ENCODE measurements around the gene DOP1A.

Gene DOP1A, protein sequence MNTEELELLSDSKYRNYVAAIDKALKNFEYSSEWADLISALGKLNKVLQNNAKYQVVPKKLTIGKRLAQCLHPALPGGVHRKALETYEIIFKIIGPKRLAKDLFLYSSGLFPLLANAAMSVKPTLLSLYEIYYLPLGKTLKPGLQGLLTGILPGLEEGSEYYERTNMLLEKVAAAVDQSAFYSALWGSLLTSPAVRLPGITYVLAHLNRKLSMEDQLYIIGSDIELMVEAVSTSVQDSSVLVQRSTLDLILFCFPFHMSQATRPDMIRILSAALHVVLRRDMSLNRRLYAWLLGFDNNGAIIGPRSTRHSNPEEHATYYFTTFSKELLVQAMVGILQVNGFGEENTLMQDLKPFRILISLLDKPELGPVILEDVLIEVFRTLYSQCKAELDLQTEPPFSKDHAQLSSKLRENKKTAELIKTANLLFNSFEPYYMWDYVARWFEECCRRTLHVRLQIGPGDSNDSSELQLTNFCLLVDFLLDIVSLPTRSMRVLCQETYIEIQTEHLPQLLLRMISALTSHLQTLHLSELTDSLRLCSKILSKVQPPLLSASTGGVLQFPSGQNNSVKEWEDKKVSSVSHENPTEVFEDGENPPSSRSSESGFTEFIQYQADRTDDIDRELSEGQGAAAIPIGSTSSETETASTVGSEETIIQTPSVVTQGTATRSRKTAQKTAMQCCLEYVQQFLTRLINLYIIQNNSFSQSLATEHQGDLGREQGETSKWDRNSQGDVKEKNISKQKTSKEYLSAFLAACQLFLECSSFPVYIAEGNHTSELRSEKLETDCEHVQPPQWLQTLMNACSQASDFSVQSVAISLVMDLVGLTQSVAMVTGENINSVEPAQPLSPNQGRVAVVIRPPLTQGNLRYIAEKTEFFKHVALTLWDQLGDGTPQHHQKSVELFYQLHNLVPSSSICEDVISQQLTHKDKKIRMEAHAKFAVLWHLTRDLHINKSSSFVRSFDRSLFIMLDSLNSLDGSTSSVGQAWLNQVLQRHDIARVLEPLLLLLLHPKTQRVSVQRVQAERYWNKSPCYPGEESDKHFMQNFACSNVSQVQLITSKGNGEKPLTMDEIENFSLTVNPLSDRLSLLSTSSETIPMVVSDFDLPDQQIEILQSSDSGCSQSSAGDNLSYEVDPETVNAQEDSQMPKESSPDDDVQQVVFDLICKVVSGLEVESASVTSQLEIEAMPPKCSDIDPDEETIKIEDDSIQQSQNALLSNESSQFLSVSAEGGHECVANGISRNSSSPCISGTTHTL (N-terminal part only)

DNA sequence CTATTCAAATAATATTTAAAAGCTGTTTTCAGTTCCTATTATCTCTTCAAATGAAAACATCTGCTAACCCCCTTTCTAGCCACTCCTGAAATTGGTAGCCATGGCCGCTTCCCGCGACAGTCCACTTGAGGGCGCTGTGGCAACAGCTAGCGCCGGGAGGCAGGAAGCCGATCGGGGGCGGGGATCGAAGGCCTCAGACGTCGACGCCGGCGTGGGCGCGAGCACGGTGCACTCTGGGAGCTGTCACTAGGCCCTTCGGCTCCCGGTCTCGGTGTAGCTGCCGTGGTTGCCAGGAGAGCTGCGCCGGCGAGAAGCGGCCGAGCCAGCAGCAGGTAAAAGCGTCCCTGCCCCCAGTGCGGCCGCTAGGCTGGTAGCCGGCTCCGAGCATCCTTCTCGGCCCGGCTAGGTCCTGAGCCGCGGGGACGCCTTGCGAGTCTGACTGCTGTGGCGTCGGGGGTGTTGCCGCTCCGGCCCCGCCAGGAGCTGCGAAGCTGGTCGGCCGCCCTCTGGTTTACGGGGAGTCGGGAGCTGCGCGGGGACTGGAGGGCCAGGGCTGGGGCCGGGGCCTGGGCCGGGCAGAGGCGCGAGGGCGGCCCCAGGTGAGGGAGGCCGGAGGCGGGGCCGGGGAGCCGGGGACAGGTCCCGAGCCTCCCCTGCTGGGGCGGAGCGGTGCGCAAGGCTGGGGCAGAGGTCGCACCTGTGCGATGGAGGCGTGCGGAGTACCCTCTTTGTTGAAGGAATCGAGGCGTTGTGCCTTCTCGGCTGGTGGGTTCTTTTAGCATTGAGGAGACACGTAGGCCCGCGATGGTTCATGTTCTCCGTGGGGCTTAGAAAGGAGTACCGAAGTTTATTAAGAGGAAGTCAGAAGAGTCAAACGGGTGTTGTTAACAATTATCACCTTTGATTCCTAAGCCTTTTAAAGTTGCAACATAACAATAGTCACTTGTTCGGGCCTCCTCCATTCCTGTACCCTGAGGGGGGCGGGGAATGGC, at the start of gene DOP1A:
DOP1A (plus strand) TSS at position 224 of the 992 bp plus-strand sequence. CDS start 29,307 bp downstream, outside the sequence.
- peak; percentile 92 for DNase-seq

DNA sequence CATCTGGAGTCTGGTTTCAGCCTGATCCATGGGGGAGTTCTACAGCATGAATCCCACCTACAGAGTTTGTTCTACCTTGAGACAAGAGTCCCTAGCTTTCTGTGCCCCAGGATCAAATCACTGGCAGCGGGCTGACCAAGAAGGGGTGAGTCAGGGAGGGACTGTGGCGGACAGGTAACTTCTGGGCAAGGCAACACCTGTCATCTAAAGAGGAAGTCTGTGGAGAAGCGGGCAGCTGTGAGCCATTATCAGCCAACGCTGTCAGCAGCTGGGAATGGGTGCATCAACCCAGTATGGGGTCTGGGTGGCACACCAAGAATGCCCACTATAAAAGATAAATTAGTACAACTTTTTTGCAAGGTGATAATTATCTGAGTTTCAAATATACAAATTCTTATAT, 47.7 kb upstream of the DOP1A start:
- DNase-seq, result no peak

GRCh38 chr6:83031689-83032088, 35.8 kb upstream of the DOP1A start:
- no peak for DNase-seq

GRCh38 chr6:83038246-83038645, 29.2 kb upstream of the DOP1A start:
- no peak for DNase-seq

- no peak for DNase-seq
Observed at GRCh38 chr6:83042467-83043053, 24.9 kb upstream of the DOP1A start.

GRCh38 chr6:83044091-83044768, 23.2 kb upstream of the DOP1A start:
- DNase-seq, result no peak

DNA sequence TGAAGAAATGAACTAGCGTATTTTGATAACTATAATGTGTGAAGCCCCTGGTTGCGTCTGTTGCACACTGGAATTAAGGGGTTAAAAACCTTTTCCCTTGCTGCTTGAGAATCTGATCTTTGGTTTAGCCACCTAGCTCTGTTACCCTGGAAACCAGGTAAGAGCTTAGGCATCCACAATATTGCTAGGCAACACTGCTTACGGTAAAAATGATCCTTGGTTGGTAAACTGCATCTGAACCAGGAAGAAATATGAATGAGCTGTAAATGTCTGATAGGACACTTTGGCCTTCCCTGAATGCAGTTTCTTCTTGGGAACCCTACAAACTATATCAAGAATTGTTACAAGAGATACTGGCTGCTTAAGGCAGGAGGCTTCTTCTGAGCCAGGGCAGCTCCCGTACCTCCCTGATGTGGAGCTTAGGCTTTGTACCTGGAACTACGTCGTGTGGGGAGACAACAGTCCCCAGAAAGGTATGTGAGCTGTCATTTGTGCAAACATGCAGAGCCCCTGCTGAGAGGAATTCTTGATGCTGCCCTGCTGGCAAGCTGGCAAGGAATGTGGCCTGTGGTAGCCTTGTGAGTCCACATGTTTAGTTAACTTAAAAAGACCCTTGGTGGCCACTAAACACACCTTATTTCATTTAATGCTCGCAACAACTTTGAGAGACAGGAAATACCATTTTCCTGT, 20.3 kb upstream of the DOP1A start:
- no peak for DNase-seq

DNA sequence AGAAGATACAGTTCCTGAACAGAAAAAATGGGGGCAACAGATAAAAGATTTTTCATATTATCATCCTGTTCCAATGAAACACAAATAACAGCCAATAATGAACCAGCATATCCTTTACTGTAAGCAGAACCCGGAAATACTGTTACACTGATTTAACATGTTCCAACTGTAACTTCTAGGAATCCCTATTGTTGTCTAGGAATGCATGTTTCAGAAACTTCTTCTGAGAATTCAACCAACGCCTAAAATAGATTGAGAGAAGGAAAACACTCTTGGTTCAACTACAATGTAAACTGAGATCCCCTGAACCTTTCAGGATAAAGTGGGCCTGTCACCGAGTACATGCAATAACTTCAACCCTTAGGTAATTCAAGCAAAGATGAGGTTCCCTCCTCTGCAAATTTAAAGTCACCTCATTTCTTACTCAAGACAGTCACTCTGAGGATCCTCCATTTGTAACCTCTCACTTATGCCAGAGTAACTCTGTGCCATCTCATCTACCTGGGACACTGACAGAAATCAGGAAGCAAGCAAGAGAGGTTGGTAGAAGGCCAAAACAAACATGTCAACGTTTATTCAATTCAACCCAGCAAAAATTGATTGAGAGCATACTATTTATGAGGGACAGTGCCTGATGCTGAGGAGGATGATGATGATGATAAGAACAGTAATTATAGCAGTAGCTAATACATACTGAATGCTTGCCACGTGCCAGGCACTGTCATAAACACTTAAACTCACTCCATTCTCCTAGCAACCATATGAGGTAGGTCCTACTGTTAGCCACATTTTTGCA, 15.9 kb upstream of the DOP1A start:
- DNase-seq, result no peak

- DNase-seq, result no peak
Observed at GRCh38 chr6:83053678-83054077, 13.8 kb upstream of the DOP1A start.

- DNase-seq, result peak; percentile 22
Observed at GRCh38 chr6:83055366-83055964, 12.0 kb upstream of the DOP1A start.

DNA sequence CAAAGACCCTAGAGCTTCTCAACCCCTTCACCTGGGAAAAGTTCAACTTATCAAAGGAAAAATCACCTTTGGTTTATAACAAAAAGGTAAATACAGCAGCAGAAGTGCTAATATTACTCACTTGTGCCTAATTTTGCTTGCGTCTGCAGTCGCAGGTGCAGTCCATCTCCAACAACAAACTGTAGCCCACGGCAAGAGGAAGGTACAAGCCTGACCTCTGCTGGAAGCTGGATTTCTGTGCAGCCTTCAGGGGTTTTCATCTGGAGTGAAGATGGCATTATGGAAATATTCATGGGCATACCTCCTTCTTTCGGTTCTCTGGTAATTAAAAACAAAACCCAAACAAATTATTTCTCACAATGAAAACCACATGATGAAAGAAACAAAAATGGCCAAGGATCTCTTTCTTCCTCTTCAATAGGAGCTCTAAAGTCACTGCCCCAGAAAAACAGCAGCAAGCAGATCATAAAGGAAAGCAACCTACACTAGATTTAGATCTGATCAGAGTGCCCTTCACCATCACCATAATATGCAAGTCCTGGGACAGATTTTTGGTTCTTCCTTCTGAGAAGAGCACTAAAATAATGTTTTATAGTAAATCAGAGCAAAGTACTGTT, 9.7 kb upstream of the DOP1A start:
- DNase-seq, result peak; percentile 20

DNA sequence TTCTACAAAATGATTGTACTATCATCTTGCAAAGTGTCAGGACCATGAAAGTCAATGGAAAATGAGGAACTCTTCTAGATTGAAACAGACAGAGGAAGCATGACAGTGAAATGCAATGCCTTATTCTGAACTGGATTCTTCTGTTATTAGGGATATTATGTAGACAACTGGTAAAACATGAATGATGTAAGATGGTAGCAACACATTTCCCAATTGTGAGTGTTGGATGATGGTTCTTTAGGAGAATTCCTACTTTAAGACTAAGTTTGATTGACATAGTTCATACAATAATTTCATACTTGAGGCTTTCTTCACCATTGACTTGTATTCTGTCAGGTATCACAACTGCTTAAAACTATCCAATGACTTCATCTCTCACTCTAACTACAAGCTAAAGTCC, 6.3 kb upstream of the DOP1A start:
- DNase-seq, result no peak

DNA sequence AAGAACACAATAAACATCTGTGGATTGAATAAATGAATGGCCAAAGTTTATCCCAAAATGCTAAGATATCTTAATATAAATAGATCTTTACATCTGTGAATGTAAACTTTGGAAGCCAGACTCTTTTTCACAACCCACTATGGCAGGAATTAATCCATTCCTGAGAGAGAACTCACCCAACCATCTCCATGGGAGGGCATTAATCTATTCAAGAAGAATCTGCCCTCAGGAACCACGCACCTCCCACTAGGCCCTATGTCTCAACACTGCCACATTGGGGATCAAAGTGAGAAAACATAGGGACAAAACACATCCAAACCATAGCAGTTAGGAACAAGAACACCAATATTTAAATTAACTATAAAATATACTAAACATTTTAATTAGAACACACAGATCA, 5.2 kb upstream of the DOP1A start:
- DNase-seq, result no peak

- DNase-seq, result peak; percentile 62
Observed at GRCh38 chr6:83065511-83066192, 1.8 kb upstream of the DOP1A start, which contains the start of gene UBE3D. Gene UBE3D (minus strand): TSS chr6:83065841. CDS start chr6:83065718, 123 bp downstream.

DNA sequence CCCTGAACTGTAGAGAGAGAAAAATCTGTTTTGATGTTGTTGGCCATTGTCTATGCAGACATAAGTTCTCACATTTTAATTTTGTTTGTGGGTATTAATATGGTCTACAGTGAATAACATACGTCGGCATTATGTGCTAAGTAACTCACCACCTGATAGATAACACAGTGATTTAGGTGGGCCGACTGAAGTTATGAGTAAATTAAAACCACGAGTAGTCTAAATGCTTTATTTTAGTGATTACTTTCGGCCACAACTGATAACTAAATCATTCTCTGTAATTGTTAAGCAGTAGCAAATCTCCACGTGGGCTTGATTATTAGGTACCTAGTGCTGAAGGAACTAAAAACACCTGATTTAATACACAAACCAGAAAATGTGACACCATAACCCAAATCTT, 1.1 kb downstream of the DOP1A start:
- DNase-seq, result no peak

- DNase-seq, result no peak
Observed at GRCh38 chr6:83069633-83070032, 2.2 kb downstream of the DOP1A start.

GRCh38 chr6:83071023-83071422, 3.6 kb downstream of the DOP1A start:
- DNase-seq, result peak; percentile 91

GRCh38 chr6:83071707-83072106, 4.2 kb downstream of the DOP1A start:
- no peak for DNase-seq
